ENCODE results near the gene PPP1R3D. TPM values are rescaled to one million over a fixed set of nuclear protein-coding genes. Genes with fewer than 3 reads are reported as not detected.

The PPP1R3D gene
- total and polyA plus RNA-seq, 12 donors: 4.0 to 14.3 (median 9.6) TPM

- DNase-seq: no peak
- no peak for TF ChIP-seq CTCF (IDR thresholded peaks at IDR 0.05)
- Histone ChIP-seq H3K4me1 (no peaks in the 10 kb centered on the region), H3K36me3 (no peaks in the 10 kb centered on the region), H3K27me3 (no peaks in the 10 kb centered on the region), H3K9me3 (peaks cover 0 to 8% (median 0%) of the 10 kb centered on the region in 11 donors), H3K27ac (no peak overlapping the region), H3K4me3 (no peak overlapping the region)
- no peak for ATAC-seq
- intact Hi-C loops (cut with DNase I): no loop called here
- 88 to 93% methylated on average over 9 of the region's 9 CpGs for WGBS, 2 donors
Observed at GRCh38 chr20:59977086-59977485, 37.0 kb upstream of the PPP1R3D start.

GRCh38 chr20:59976156-59976782 lies 36.2 kb upstream of the PPP1R3D start:
- TF ChIP-seq CTCF (IDR thresholded peaks at IDR 0.05): no peak
- H3K27me3 ChIP-seq: no peaks in the 10 kb centered on the region

GRCh38 chr20:59972037-59972801 lies 32.1 kb upstream of the PPP1R3D start:
- Histone ChIP-seq H3K4me1 (peaks cover 0 to 7% (median 0%) of the 10 kb centered on the region in 9 donors), H3K27me3 (no peaks in the 10 kb centered on the region), H3K9me3 (peaks cover 0 to 4% (median 0%) of the 10 kb centered on the region in 11 donors), H3K4me3 (no peak overlapping the region), H3K36me3 (no peaks in the 10 kb centered on the region), H3K27ac (no peak overlapping the region)
- ATAC-seq (no peak), DNase-seq (no peak)
- intact Hi-C loops (cut with DNase I): no loop called here
- 88 to 92% methylated on average over 12 of the region's 12 CpGs for WGBS, 2 donors
- no peak for TF ChIP-seq CTCF (IDR thresholded peaks at IDR 0.05)

More at GRCh38 chr20:59976156-59976782, 36.2 kb upstream of the PPP1R3D start:
- intact Hi-C loops (cut with DNase I): no loop called here
- WGBS, 2 donors: 81 to 91% methylated on average over 6 of the region's 6 CpGs
- Histone ChIP-seq H3K4me3 (no peak overlapping the region), H3K4me1 (peaks cover 0 to 7% (median 0%) of the 10 kb centered on the region in 9 donors), H3K27ac (no peak overlapping the region), H3K9me3 (peaks cover 0 to 4% (median 0%) of the 10 kb centered on the region in 11 donors), H3K36me3 (no peaks in the 10 kb centered on the region)
- DNase-seq (no peak), ATAC-seq (no peak)

GRCh38 chr20:59971428-59971827 lies 31.3 kb upstream of the PPP1R3D start:
- DNase-seq (no peak), ATAC-seq (no peak)
- TF ChIP-seq CTCF (IDR thresholded peaks at IDR 0.05): no peak
- peaks cover 0 to 7% (median 0%) of the 10 kb centered on the region in 9 donors for H3K4me1 ChIP-seq
- H3K9me3 ChIP-seq: peaks cover 0 to 4% (median 0%) of the 10 kb centered on the region in 11 donors
- H3K27me3 ChIP-seq: no peaks in the 10 kb centered on the region
- intact Hi-C loops (cut with DNase I): no loop called here
- H3K36me3 ChIP-seq: no peaks in the 10 kb centered on the region
- no peak overlapping the region for H3K4me3 ChIP-seq
- H3K27ac ChIP-seq: no peak overlapping the region
- WGBS, 2 donors: 94 to 97% methylated on average over 1 of the region's 1 CpG

Measured in heart right ventricle (tissue), 16 donors.